Astrocyte (in vitro differentiated cells and primary cell): Measurements from ENCODE around the gene DUSP21.

Experiments
- EZH2 ChIP-seq: IDR thresholded peaks from 2 replicates; pipeline ENCODE4 v1.6.1; 2012; ENCODE audit warnings: mild to moderate bottlenecking, low read length, inconsistent platforms; ENCODE audit not compliant: insufficient read depth
- TF ChIP-seq, protein P1 (sequence below): IDR thresholded peaks from 2 replicates; pipeline ENCODE4 v1.5.1; 2011; ENCODE audit warnings: low read depth, mild to moderate bottlenecking, inconsistent platforms, low read length, moderate library complexity; ENCODE audit not compliant: insufficient read depth

DNA sequence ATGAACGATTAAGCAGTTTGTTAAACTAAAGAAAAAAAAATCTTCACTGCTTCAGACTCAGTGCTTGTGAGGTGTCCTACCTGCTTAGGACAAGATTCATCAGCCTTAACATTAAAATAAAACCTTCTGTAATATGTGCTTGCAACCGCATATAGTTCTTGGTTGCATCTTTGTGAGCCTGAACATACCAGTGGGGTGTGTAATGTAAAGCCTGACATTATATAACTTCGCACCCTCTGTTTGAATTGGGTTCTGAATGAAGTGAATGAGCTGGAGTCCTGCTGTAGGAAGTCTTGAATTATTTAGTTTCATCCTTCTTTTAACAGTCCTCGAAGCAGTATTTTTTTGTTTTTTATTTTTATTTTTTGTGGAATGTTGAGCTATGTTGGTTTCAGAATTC, 32.3 kb downstream of the DUSP21 start:
- TF ChIP-seq, protein P1, sequence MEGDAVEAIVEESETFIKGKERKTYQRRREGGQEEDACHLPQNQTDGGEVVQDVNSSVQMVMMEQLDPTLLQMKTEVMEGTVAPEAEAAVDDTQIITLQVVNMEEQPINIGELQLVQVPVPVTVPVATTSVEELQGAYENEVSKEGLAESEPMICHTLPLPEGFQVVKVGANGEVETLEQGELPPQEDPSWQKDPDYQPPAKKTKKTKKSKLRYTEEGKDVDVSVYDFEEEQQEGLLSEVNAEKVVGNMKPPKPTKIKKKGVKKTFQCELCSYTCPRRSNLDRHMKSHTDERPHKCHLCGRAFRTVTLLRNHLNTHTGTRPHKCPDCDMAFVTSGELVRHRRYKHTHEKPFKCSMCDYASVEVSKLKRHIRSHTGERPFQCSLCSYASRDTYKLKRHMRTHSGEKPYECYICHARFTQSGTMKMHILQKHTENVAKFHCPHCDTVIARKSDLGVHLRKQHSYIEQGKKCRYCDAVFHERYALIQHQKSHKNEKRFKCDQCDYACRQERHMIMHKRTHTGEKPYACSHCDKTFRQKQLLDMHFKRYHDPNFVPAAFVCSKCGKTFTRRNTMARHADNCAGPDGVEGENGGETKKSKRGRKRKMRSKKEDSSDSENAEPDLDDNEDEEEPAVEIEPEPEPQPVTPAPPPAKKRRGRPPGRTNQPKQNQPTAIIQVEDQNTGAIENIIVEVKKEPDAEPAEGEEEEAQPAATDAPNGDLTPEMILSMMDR = no peak
- TF ChIP-seq EZH2 = no peak
